Parathyroid adenoma (tissue), 2 donors: ENCODE data around the gene ARHGAP44.

ENCODE experiments used
- H2AFZ ChIP-seq: fragments of 300-600 bp; sonication (generic); one replicate; pipeline ENCODE4 v1.7.0; 2017; ENCODE audit warnings: antibody characterized with exemption, mild to moderate bottlenecking
- H3K27ac ChIP-seq: fragments of 300-600 bp; sonication (generic); one replicate; pipeline ENCODE4 v1.7.0; 2017
- H3K27me3 ChIP-seq: fragments of 300-600 bp; sonication (generic); one replicate; pipeline ENCODE4 v1.7.0; 2017; ENCODE audit warnings: low read length; ENCODE audit not compliant: control insufficient read depth, insufficient read depth
- H3K36me3 ChIP-seq: fragments of 300-600 bp; sonication (generic); one replicate; pipeline ENCODE4 v1.7.0; 2017; ENCODE audit warnings: low read length; ENCODE audit not compliant: control insufficient read depth, insufficient read depth
- H3K4me1 ChIP-seq: fragments of 300-600 bp; sonication (generic); one replicate; pipeline ENCODE4 v1.7.0; 2017; ENCODE audit warnings: control low read depth
- H3K4me2 ChIP-seq: fragments of 300-600 bp; sonication (generic); one replicate; pipeline ENCODE4 v1.7.0; 2017; ENCODE audit warnings: low read length
- H3K4me3 ChIP-seq: fragments of 300-600 bp; sonication (generic); one replicate; pipeline ENCODE4 v1.7.0; 2017; ENCODE audit warnings: low read depth, low read length
- H3K79me2 ChIP-seq: fragments of 300-600 bp; sonication (generic); one replicate; pipeline ENCODE4 v1.7.0; 2017; ENCODE audit warnings: control low read depth
- H3K9ac ChIP-seq: fragments of 300-600 bp; sonication (generic); one replicate; pipeline ENCODE4 v1.7.0; 2017; ENCODE audit warnings: mild to moderate bottlenecking
- H3K9me3 ChIP-seq: fragments of 300-600 bp; sonication (generic); one replicate; pipeline ENCODE4 v1.7.0; 2017; ENCODE audit warnings: low read length; ENCODE audit not compliant: control insufficient read depth
- CTCF ChIP-seq: fragments of 300-600 bp; sonication (generic); IDR thresholded peaks from one replicate; pipeline ENCODE4 v1.7.0; 2017; ENCODE audit warnings: antibody characterized with exemption, mild to moderate bottlenecking
- donor health status: primary hyperparathyroidism.

The ARHGAP44 gene

GRCh38 chr17:12998874-12999273 is 209.6 kb downstream of the ARHGAP44 start:
- Histone ChIP-seq H3K79me2 (peaks cover 2% of the 10 kb centered on the region), H3K9me3 (no peaks in the 10 kb centered on the region), H3K27ac (no peak overlapping the region), H2AFZ (no peak overlapping the region), H3K27me3 (no peaks in the 10 kb centered on the region), H3K36me3 (no peaks in the 10 kb centered on the region), H3K9ac (no peak overlapping the region), H3K4me2 (no peak overlapping the region), H3K4me3 (no peak overlapping the region), H3K4me1 (no peaks in the 10 kb centered on the region)
- TF ChIP-seq CTCF = no peak

GRCh38 chr17:13000561-13000960 is 211.3 kb downstream of the ARHGAP44 start:
- no peaks in the 10 kb centered on the region for H3K4me1 ChIP-seq
- no peak overlapping the region for H3K4me2 ChIP-seq
- H3K9me3 ChIP-seq = no peaks in the 10 kb centered on the region
- H3K36me3 ChIP-seq = no peaks in the 10 kb centered on the region
- no peak for TF ChIP-seq CTCF
- H3K27ac ChIP-seq = no peak overlapping the region
- H3K27me3 ChIP-seq = no peaks in the 10 kb centered on the region
- H3K9ac ChIP-seq = no peak overlapping the region
- H3K4me3 ChIP-seq = no peak overlapping the region
- H3K79me2 ChIP-seq = peaks cover 2% of the 10 kb centered on the region
- no peak overlapping the region for H2AFZ ChIP-seq

GRCh38 chr17:13001991-13002615 is 212.8 kb downstream of the ARHGAP44 start:
- Histone ChIP-seq H3K4me3 (no peak overlapping the region), H3K79me2 (peaks cover 2% of the 10 kb centered on the region), H2AFZ (no peak overlapping the region), H3K27me3 (no peaks in the 10 kb centered on the region), H3K27ac (no peak overlapping the region), H3K4me2 (no peak overlapping the region), H3K4me1 (no peaks in the 10 kb centered on the region), H3K9me3 (no peaks in the 10 kb centered on the region), H3K36me3 (no peaks in the 10 kb centered on the region), H3K9ac (no peak overlapping the region)
- no peak for TF ChIP-seq CTCF

- peak; percentile 86 for TF ChIP-seq CTCF
- no peak overlapping the region for H2AFZ ChIP-seq
- H3K79me2 ChIP-seq = peaks cover 2% of the 10 kb centered on the region
- H3K9me3 ChIP-seq = no peaks in the 10 kb centered on the region
- no peak overlapping the region for H3K4me3 ChIP-seq
- no peak overlapping the region for H3K9ac ChIP-seq
- no peak overlapping the region for H3K4me2 ChIP-seq
- H3K36me3 ChIP-seq = no peaks in the 10 kb centered on the region
- H3K4me1 ChIP-seq = no peaks in the 10 kb centered on the region
- no peaks in the 10 kb centered on the region for H3K27me3 ChIP-seq
- no peak overlapping the region for H3K27ac ChIP-seq
Observed at GRCh38 chr17:13002761-13003453, 213.6 kb downstream of the ARHGAP44 start.

- peaks cover 2% of the 10 kb centered on the region for H3K79me2 ChIP-seq
- H3K36me3 ChIP-seq = no peaks in the 10 kb centered on the region
Observed at GRCh38 chr17:13003454-13003851, 214.2 kb downstream of the ARHGAP44 start.

More at GRCh38 chr17:13003454-13003851, 214.2 kb downstream of the ARHGAP44 start:
- no peaks in the 10 kb centered on the region for H3K4me1 ChIP-seq
- H3K27me3 ChIP-seq = no peaks in the 10 kb centered on the region
- H3K4me3 ChIP-seq = no peak overlapping the region
- H2AFZ ChIP-seq = no peak overlapping the region
- H3K27ac ChIP-seq = no peak overlapping the region
- H3K9ac ChIP-seq = no peak overlapping the region
- TF ChIP-seq CTCF = no peak
- no peaks in the 10 kb centered on the region for H3K9me3 ChIP-seq
- H3K4me2 ChIP-seq = no peak overlapping the region
